ENCODE results near the gene SAMSN1. TPM values are rescaled to one million over a fixed set of nuclear protein-coding genes. Genes with fewer than 3 reads are reported as not detected.
A peak's percentile ranks its signal among the peaks of the same experiment; 100 is the strongest.

The SAMSN1 gene
- total and polyA plus RNA-seq, 2 donors, result 40.4 to 42.9 TPM

- Histone ChIP-seq H3K4me3 (ENCODE audit: low read length in 2 of 2) (no peak overlapping the region), H3K27ac (ENCODE audit: low read depth in 1 of 2, low read length in 1 of 2) (no peak overlapping the region), H3K27me3 (ENCODE audit: control insufficient read depth in 2 of 2, insufficient read depth in 1 of 2, low read length in 1 of 2) (no peaks in the 10 kb centered on the region), H3K9me3 (ENCODE audit: control insufficient read depth in 2 of 2, insufficient read depth in 1 of 2, low read length in 1 of 2) (no peaks in the 10 kb centered on the region), H3K36me3 (ENCODE audit: control insufficient read depth in 2 of 2, insufficient read depth in 2 of 2, low read length in 1 of 2) (no peaks in the 10 kb centered on the region), H3K4me1 (ENCODE audit: control insufficient read depth in 2 of 2, insufficient read depth in 2 of 2, low read length in 2 of 2) (no peaks in the 10 kb centered on the region)
- 96% methylated on average over 3 of the region's 3 CpGs for WGBS
- DNase-seq (ENCODE audit: low read depth in 6 of 9, low spot score in 9 of 9), result no peak
Observed at GRCh38 chr21:14486869-14487268, 59.2 kb downstream of the SAMSN1 start.

GRCh38 chr21:14484188-14485009 lies 61.7 kb downstream of the SAMSN1 start:
- WGBS, result 98% methylated on average over 2 of the region's 2 CpGs
- H3K36me3 ChIP-seq (ENCODE audit: control insufficient read depth in 2 of 2, insufficient read depth in 2 of 2, low read length in 1 of 2), result no peaks in the 10 kb centered on the region
- H3K9me3 ChIP-seq (ENCODE audit: control insufficient read depth in 2 of 2, insufficient read depth in 1 of 2, low read length in 1 of 2), result no peaks in the 10 kb centered on the region
- no peak for DNase-seq (ENCODE audit: low read depth in 6 of 9, low spot score in 9 of 9)
- no peak overlapping the region for H3K4me3 ChIP-seq (ENCODE audit: low read length in 2 of 2)
- H3K4me1 ChIP-seq (ENCODE audit: control insufficient read depth in 2 of 2, insufficient read depth in 2 of 2, low read length in 2 of 2), result no peaks in the 10 kb centered on the region
- H3K27me3 ChIP-seq (ENCODE audit: control insufficient read depth in 2 of 2, insufficient read depth in 1 of 2, low read length in 1 of 2), result no peaks in the 10 kb centered on the region
- H3K27ac ChIP-seq (ENCODE audit: low read depth in 1 of 2, low read length in 1 of 2), result no peak overlapping the region

GRCh38 chr21:14483296-14483695 lies 62.8 kb downstream of the SAMSN1 start:
- no peak for DNase-seq (ENCODE audit: low read depth in 6 of 9, low spot score in 9 of 9)
- Histone ChIP-seq H3K36me3 (ENCODE audit: control insufficient read depth in 2 of 2, insufficient read depth in 2 of 2, low read length in 1 of 2) (no peaks in the 10 kb centered on the region), H3K27ac (ENCODE audit: low read depth in 1 of 2, low read length in 1 of 2) (no peak overlapping the region), H3K27me3 (ENCODE audit: control insufficient read depth in 2 of 2, insufficient read depth in 1 of 2, low read length in 1 of 2) (no peaks in the 10 kb centered on the region), H3K4me3 (ENCODE audit: low read length in 2 of 2) (no peak overlapping the region), H3K4me1 (ENCODE audit: control insufficient read depth in 2 of 2, insufficient read depth in 2 of 2, low read length in 2 of 2) (no peaks in the 10 kb centered on the region), H3K9me3 (ENCODE audit: control insufficient read depth in 2 of 2, insufficient read depth in 1 of 2, low read length in 1 of 2) (no peaks in the 10 kb centered on the region)
- 98% methylated on average over 8 of the region's 8 CpGs for WGBS

- no peaks in the 10 kb centered on the region for H3K36me3 ChIP-seq (ENCODE audit: control insufficient read depth in 2 of 2, insufficient read depth in 2 of 2, low read length in 1 of 2)
- peak overlapping the region in 1 of 2 donors; percentile 29 for H3K27ac ChIP-seq (ENCODE audit: low read depth in 1 of 2, low read length in 1 of 2)
- no peak overlapping the region for H3K4me3 ChIP-seq (ENCODE audit: low read length in 2 of 2)
- 22% methylated on average over 7 of the region's 7 CpGs for WGBS
- no peaks in the 10 kb centered on the region for H3K4me1 ChIP-seq (ENCODE audit: control insufficient read depth in 2 of 2, insufficient read depth in 2 of 2, low read length in 2 of 2)
- H3K27me3 ChIP-seq (ENCODE audit: control insufficient read depth in 2 of 2, insufficient read depth in 1 of 2, low read length in 1 of 2), result no peaks in the 10 kb centered on the region
- no peaks in the 10 kb centered on the region for H3K9me3 ChIP-seq (ENCODE audit: control insufficient read depth in 2 of 2, insufficient read depth in 1 of 2, low read length in 1 of 2)
- peak in 1 of 9 donors; percentile 35 for DNase-seq (ENCODE audit: low read depth in 6 of 9, low spot score in 9 of 9)
Observed at GRCh38 chr21:14482165-14482564, 64.0 kb downstream of the SAMSN1 start.

- Histone ChIP-seq H3K27me3 (ENCODE audit: control insufficient read depth in 2 of 2, insufficient read depth in 1 of 2, low read length in 1 of 2) (no peaks in the 10 kb centered on the region), H3K9me3 (ENCODE audit: control insufficient read depth in 2 of 2, insufficient read depth in 1 of 2, low read length in 1 of 2) (no peaks in the 10 kb centered on the region), H3K27ac (ENCODE audit: low read depth in 1 of 2, low read length in 1 of 2) (no peak overlapping the region), H3K36me3 (ENCODE audit: control insufficient read depth in 2 of 2, insufficient read depth in 2 of 2, low read length in 1 of 2) (no peaks in the 10 kb centered on the region), H3K4me1 (ENCODE audit: control insufficient read depth in 2 of 2, insufficient read depth in 2 of 2, low read length in 2 of 2) (no peaks in the 10 kb centered on the region), H3K4me3 (ENCODE audit: low read length in 2 of 2) (no peak overlapping the region)
- no peak for DNase-seq (ENCODE audit: low read depth in 6 of 9, low spot score in 9 of 9)
- 91% methylated on average over 3 of the region's 3 CpGs for WGBS
Observed at GRCh38 chr21:14480411-14481031, 65.6 kb downstream of the SAMSN1 start.

GRCh38 chr21:14479241-14479786 lies 66.8 kb downstream of the SAMSN1 start:
- WGBS, result 98% methylated on average over 1 of the region's 1 CpG

GRCh38 chr21:14477841-14478240 lies 68.3 kb downstream of the SAMSN1 start:
- H3K27ac ChIP-seq (ENCODE audit: low read depth in 1 of 2, low read length in 1 of 2), result no peak overlapping the region
- no peaks in the 10 kb centered on the region for H3K9me3 ChIP-seq (ENCODE audit: control insufficient read depth in 2 of 2, insufficient read depth in 1 of 2, low read length in 1 of 2)
- 98% methylated on average over 1 of the region's 1 CpG for WGBS
- H3K27me3 ChIP-seq (ENCODE audit: control insufficient read depth in 2 of 2, insufficient read depth in 1 of 2, low read length in 1 of 2), result no peaks in the 10 kb centered on the region
- no peak for DNase-seq (ENCODE audit: low read depth in 6 of 9, low spot score in 9 of 9)
- H3K4me3 ChIP-seq (ENCODE audit: low read length in 2 of 2), result no peak overlapping the region
- H3K4me1 ChIP-seq (ENCODE audit: control insufficient read depth in 2 of 2, insufficient read depth in 2 of 2, low read length in 2 of 2), result no peaks in the 10 kb centered on the region
- H3K36me3 ChIP-seq (ENCODE audit: control insufficient read depth in 2 of 2, insufficient read depth in 2 of 2, low read length in 1 of 2), result no peaks in the 10 kb centered on the region

More at GRCh38 chr21:14479241-14479786, 66.8 kb downstream of the SAMSN1 start:
- Histone ChIP-seq H3K27me3 (ENCODE audit: control insufficient read depth in 2 of 2, insufficient read depth in 1 of 2, low read length in 1 of 2) (no peaks in the 10 kb centered on the region), H3K27ac (ENCODE audit: low read depth in 1 of 2, low read length in 1 of 2) (no peak overlapping the region), H3K4me3 (ENCODE audit: low read length in 2 of 2) (no peak overlapping the region), H3K36me3 (ENCODE audit: control insufficient read depth in 2 of 2, insufficient read depth in 2 of 2, low read length in 1 of 2) (no peaks in the 10 kb centered on the region), H3K9me3 (ENCODE audit: control insufficient read depth in 2 of 2, insufficient read depth in 1 of 2, low read length in 1 of 2) (no peaks in the 10 kb centered on the region), H3K4me1 (ENCODE audit: control insufficient read depth in 2 of 2, insufficient read depth in 2 of 2, low read length in 2 of 2) (no peaks in the 10 kb centered on the region)
- DNase-seq (ENCODE audit: low read depth in 6 of 9, low spot score in 9 of 9), result no peak

- H3K4me1 ChIP-seq (ENCODE audit: control insufficient read depth in 2 of 2, insufficient read depth in 2 of 2, low read length in 2 of 2), result no peaks in the 10 kb centered on the region
- H3K4me3 ChIP-seq (ENCODE audit: low read length in 2 of 2), result no peak overlapping the region
- no peaks in the 10 kb centered on the region for H3K27me3 ChIP-seq (ENCODE audit: control insufficient read depth in 2 of 2, insufficient read depth in 1 of 2, low read length in 1 of 2)
- no peaks in the 10 kb centered on the region for H3K36me3 ChIP-seq (ENCODE audit: control insufficient read depth in 2 of 2, insufficient read depth in 2 of 2, low read length in 1 of 2)
- no peak for DNase-seq (ENCODE audit: low read depth in 6 of 9, low spot score in 9 of 9)
- WGBS, result 98% methylated on average over 2 of the region's 2 CpGs
- no peak overlapping the region for H3K27ac ChIP-seq (ENCODE audit: low read depth in 1 of 2, low read length in 1 of 2)
- H3K9me3 ChIP-seq (ENCODE audit: control insufficient read depth in 2 of 2, insufficient read depth in 1 of 2, low read length in 1 of 2), result no peaks in the 10 kb centered on the region
Observed at GRCh38 chr21:14477133-14477532, 69.0 kb downstream of the SAMSN1 start.

- Histone ChIP-seq H3K27ac (ENCODE audit: low read depth in 1 of 2, low read length in 1 of 2) (no peak overlapping the region), H3K27me3 (ENCODE audit: control insufficient read depth in 2 of 2, insufficient read depth in 1 of 2, low read length in 1 of 2) (no peaks in the 10 kb centered on the region), H3K4me1 (ENCODE audit: control insufficient read depth in 2 of 2, insufficient read depth in 2 of 2, low read length in 2 of 2) (no peaks in the 10 kb centered on the region), H3K4me3 (ENCODE audit: low read length in 2 of 2) (no peak overlapping the region), H3K9me3 (ENCODE audit: control insufficient read depth in 2 of 2, insufficient read depth in 1 of 2, low read length in 1 of 2) (no peaks in the 10 kb centered on the region), H3K36me3 (ENCODE audit: control insufficient read depth in 2 of 2, insufficient read depth in 2 of 2, low read length in 1 of 2) (no peaks in the 10 kb centered on the region)
- DNase-seq (ENCODE audit: low read depth in 6 of 9, low spot score in 9 of 9), result no peak
Observed at GRCh38 chr21:14474995-14475394, 71.1 kb downstream of the SAMSN1 start.

Measured in thymus (tissue), 11 donors.